HEK293 (cell line): ENCODE results near the gene DPT.

Experiments used
- CTCF ChIA-PET: fragments of 350-600 bp; formaldehyde crosslinking; extraction: SDS; loops from one replicate; lab custom pipeline; 2021; ENCODE audit warnings: antibody characterized with exemption; lab: Yijun Ruan, JAX
- POLR2A ChIA-PET: fragments of 300-600 bp; formaldehyde crosslinking; extraction: SDS; loops from one replicate; lab custom pipeline; 2020; ENCODE audit warnings: antibody characterized with exemption, inconsistent platforms; lab: Yijun Ruan, JAX
- H3K27ac ChIP-seq: fragments of 200-500 bp; sonication (Bioruptor generic); 2 replicates; pipeline ENCODE4 v1.5.1; 2014; ENCODE audit warnings: low read depth, low read length, control low read depth, inconsistent platforms; ENCODE audit errors: extremely low read depth
- H3K36me3 ChIP-seq, 2 experiments: fragments of 200-500 bp in 1 of 2; sonication (Bioruptor generic) in 1 of 2; 1 replicate in 1 of 2; 2 replicates in 1 of 2; pipeline ENCODE4 v1.5.1; 2014 to 2017; ENCODE audit warnings: inconsistent platforms in 2 of 2, low read length in 2 of 2; ENCODE audit not compliant: control insufficient read depth in 2 of 2, insufficient read depth in 1 of 2
- H3K4me1 ChIP-seq: fragments of 200-500 bp; sonication (Bioruptor generic); 2 replicates; pipeline ENCODE4 v1.5.1; 2014; ENCODE audit warnings: mild to moderate bottlenecking, low read length, inconsistent platforms; ENCODE audit not compliant: control insufficient read depth, insufficient read depth
- H3K4me3 ChIP-seq: 2 replicates; pipeline ENCODE4 v1.5.1; 2011; ENCODE audit warnings: low read depth, mild to moderate bottlenecking, control low read depth, low read length, moderate library complexity
- H3K9me3 ChIP-seq: fragments of 200-500 bp; sonication (Bioruptor generic); 2 replicates; pipeline ENCODE4 v1.5.1; 2014; ENCODE audit warnings: low read depth, low read length, inconsistent platforms; ENCODE audit not compliant: control insufficient read depth, insufficient read depth
- OSR2 ChIP-seq: fragments of 450-650 bp; formaldehyde crosslinking; IDR thresholded peaks from 2 replicates; pipeline ENCODE4 v1.5.1; 2016; ENCODE audit warnings: missing biosample characterization, missing genetic modification characterization
- SP7 ChIP-seq: fragments of 450-650 bp; formaldehyde crosslinking; IDR thresholded peaks from 2 replicates; pipeline ENCODE4 v1.5.1; 2016; ENCODE audit warnings: missing biosample characterization, missing genetic modification characterization
- YY1 ChIP-seq: fragments of 450-650 bp; formaldehyde crosslinking; IDR thresholded peaks from 2 replicates; pipeline ENCODE4 v1.5.1; 2018; ENCODE audit warnings: missing biosample characterization, missing genetic modification characterization
- ZBTB17 ChIP-seq: fragments of 450-650 bp; formaldehyde crosslinking; IDR thresholded peaks from 2 replicates; pipeline ENCODE4 v1.5.1; 2016; ENCODE audit warnings: missing biosample characterization, missing genetic modification characterization
- ZBTB8A ChIP-seq: fragments of 450-650 bp; formaldehyde crosslinking; IDR thresholded peaks from 2 replicates; pipeline ENCODE4 v1.5.1; 2016; ENCODE audit warnings: missing biosample characterization, missing genetic modification characterization
- ZFHX2 ChIP-seq: fragments of 450-650 bp; formaldehyde crosslinking; conservative IDR thresholded peaks from 2 replicates; pipeline ENCODE4 v1.5.1; 2016; ENCODE audit warnings: missing biosample characterization, missing genetic modification characterization
- ZNF140 ChIP-seq: fragments of 450-650 bp; formaldehyde crosslinking; IDR thresholded peaks from 2 replicates; pipeline ENCODE4 v1.5.1; 2016; ENCODE audit warnings: missing biosample characterization, missing genetic modification characterization
- ZNF155 ChIP-seq: fragments of 450-650 bp; formaldehyde crosslinking; IDR thresholded peaks from 2 replicates; pipeline ENCODE4 v1.5.1; 2016; ENCODE audit warnings: missing biosample characterization, missing genetic modification characterization
- ZNF37A ChIP-seq: fragments of 450-650 bp; IDR thresholded peaks from 2 replicates; pipeline ENCODE4 v1.5.1; 2018; ENCODE audit warnings: missing biosample characterization, missing genetic modification characterization
- ZNF473 ChIP-seq: fragments of 450-650 bp; formaldehyde crosslinking; IDR thresholded peaks from 2 replicates; pipeline ENCODE4 v1.5.1; 2017; ENCODE audit warnings: missing biosample characterization, missing genetic modification characterization
- ZNF548 ChIP-seq: fragments of 450-650 bp; formaldehyde crosslinking; IDR thresholded peaks from 2 replicates; pipeline ENCODE4 v1.5.1; 2016; ENCODE audit warnings: missing biosample characterization, missing genetic modification characterization
- ZNF561 ChIP-seq: fragments of 450-650 bp; IDR thresholded peaks from 2 replicates; pipeline ENCODE4 v1.5.1; 2018; ENCODE audit warnings: missing biosample characterization, missing genetic modification characterization, borderline replicate concordance
- ZNF610 ChIP-seq: fragments of 450-650 bp; formaldehyde crosslinking; IDR thresholded peaks from 2 replicates; pipeline ENCODE4 v1.5.1; 2016; ENCODE audit warnings: missing biosample characterization, missing genetic modification characterization, borderline replicate concordance
- ZNF701 ChIP-seq: fragments of 450-650 bp; formaldehyde crosslinking; IDR thresholded peaks from 2 replicates; pipeline ENCODE4 v1.5.1; 2016; ENCODE audit warnings: missing biosample characterization, missing genetic modification characterization
- ZNF837 ChIP-seq: fragments of 450-650 bp; formaldehyde crosslinking; IDR thresholded peaks from 2 replicates; pipeline ENCODE4 v1.5.1; 2016; ENCODE audit warnings: missing biosample characterization, missing genetic modification characterization
- TF ChIP-seq, protein P1 (sequence below): fragments of 450-650 bp; formaldehyde crosslinking; IDR thresholded peaks from 2 replicates; pipeline ENCODE4 v1.5.1; 2017; ENCODE audit warnings: missing biosample characterization, missing genetic modification characterization
- TF ChIP-seq, protein P2 (sequence below): fragments of 450-650 bp; formaldehyde crosslinking; IDR thresholded peaks from 2 replicates; pipeline ENCODE4 v1.5.1; 2016; ENCODE audit warnings: missing biosample characterization, missing genetic modification characterization
- TF ChIP-seq, protein P3 (sequence below): fragments of 450-650 bp; IDR thresholded peaks from 2 replicates; pipeline ENCODE4 v1.5.1; 2018; ENCODE audit warnings: missing biosample characterization, missing genetic modification characterization
- TF ChIP-seq, protein P4 (sequence below): fragments of 450-650 bp; formaldehyde crosslinking; IDR thresholded peaks from 2 replicates; pipeline ENCODE4 v1.5.1; 2016; ENCODE audit warnings: missing biosample characterization, missing genetic modification characterization

The DPT gene

DNA sequence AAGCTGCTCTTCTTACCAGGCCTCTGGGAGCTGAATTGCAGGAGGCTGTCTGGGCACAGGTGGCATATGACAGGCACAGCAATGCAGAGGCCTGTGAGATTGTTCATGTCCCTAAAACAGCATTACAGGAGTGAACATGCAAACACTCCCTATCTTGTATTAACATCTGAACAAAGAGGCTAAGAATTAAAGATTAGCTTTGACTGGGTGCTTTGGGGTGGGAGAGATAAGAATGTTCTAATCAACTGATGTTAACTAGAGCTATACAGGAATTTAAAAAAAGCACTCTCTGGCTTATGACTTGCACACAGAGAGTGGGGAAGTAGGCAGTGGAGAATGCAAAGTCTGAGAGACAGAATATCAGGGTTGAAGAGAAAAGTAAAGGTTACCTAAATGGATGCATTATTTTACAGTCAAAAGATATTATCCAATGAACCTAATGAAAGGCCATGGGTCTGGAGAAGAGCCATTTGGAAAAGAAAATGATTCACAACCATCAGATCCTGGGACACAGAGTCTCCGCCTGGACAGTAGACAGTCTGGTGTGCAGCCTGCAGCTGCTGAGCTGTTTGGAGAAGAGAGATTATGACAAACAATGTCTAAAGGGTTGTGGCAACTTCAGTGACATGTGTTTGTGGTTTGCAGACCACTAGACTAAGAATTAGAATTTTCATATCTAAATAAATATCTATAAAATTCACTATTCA lies 20.2 kb downstream of the DPT start:
- ChIA-PET CTCF (interaction anchor here (0.8 to 1.5 kb wide), 3 partner anchors 26 to 106 kb away, joined by 3 to 6 read pairs (median 4); no protein-coding TSS in a partner anchor), POLR2A (interaction anchor here (1.0 to 1.1 kb wide), 2 partner anchors 10 to 399 kb away, joined by 3 read pairs; no protein-coding TSS in a partner anchor)
- Histone ChIP-seq H3K27ac (peak overlapping the region; percentile 59; the same call in 1 of the 2 replicates), H3K4me3 (no peak overlapping the region), H3K4me1 (0 out of 2 replicates have a peak, but pooled peaks cover 3% of the 10 kb centered on the region), H3K9me3 (no peaks in the 10 kb centered on the region), H3K36me3 (no peaks in the 10 kb centered on the region)
- TF ChIP-seq ZNF140, result peak; percentile 32; the same call in 1 of the 2 replicates
- TF ChIP-seq, protein P1, sequence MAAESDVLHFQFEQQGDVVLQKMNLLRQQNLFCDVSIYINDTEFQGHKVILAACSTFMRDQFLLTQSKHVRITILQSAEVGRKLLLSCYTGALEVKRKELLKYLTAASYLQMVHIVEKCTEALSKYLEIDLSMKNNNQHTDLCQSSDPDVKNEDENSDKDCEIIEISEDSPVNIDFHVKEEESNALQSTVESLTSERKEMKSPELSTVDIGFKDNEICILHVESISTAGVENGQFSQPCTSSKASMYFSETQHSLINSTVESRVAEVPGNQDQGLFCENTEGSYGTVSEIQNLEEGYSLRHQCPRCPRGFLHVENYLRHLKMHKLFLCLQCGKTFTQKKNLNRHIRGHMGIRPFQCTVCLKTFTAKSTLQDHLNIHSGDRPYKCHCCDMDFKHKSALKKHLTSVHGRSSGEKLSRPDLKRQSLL, result no peak

DNA sequence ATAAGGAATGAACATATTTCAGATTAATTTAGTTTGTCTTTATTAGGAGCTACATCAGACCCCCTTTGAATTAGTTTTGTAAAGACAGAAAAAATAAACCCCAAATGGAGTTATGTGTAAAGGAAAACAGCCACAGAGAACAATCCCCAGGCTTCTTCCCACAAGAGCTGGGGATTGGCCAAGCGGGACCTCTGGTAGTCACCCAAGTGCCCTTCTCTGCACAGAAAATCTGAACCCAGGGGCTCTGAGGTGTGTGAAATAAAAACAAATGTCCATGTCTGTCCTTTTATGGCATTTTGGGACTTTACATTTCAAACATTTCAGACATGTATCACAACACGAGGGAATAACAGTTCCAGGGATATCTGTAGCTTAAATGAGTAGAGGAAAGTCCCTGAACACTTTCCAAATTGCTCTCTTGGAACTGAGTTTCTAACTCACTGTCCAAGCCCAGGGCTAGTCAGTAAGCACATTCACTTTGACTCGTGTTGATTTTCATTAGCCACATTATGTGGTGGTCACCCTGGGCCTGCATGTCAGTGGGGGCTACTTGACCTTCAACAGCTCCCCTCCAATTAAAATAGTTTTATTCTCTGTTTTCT lies 22.5 kb downstream of the DPT start:
- 0 out of 2 replicates have a peak, but pooled peaks cover 3% of the 10 kb centered on the region for H3K4me1 ChIP-seq
- no peaks in the 10 kb centered on the region for H3K36me3 ChIP-seq
- no peaks in the 10 kb centered on the region for H3K9me3 ChIP-seq
- ChIA-PET POLR2A (no interaction called here), CTCF (interaction anchor here (1.0 to 1.2 kb wide), 2 partner anchors 10 to 364 kb away, joined by 3 to 5 read pairs; no protein-coding TSS in a partner anchor)
- no peak overlapping the region for H3K27ac ChIP-seq
- no peak overlapping the region for H3K4me3 ChIP-seq
- TF ChIP-seq ZBTB8A (tag by site-specific recombination) (no peak), ZBTB17 (tag by site-specific recombination) (no peak), ZNF610 (tag by site-specific recombination) (no peak), ZNF701 (tag by site-specific recombination) (no peak), ZNF37A (tag by site-specific recombination) (no peak), ZNF561 (tag by site-specific recombination) (no peak), SP7 (tag by site-specific recombination) (no peak)
- TF ChIP-seq, protein P2, sequence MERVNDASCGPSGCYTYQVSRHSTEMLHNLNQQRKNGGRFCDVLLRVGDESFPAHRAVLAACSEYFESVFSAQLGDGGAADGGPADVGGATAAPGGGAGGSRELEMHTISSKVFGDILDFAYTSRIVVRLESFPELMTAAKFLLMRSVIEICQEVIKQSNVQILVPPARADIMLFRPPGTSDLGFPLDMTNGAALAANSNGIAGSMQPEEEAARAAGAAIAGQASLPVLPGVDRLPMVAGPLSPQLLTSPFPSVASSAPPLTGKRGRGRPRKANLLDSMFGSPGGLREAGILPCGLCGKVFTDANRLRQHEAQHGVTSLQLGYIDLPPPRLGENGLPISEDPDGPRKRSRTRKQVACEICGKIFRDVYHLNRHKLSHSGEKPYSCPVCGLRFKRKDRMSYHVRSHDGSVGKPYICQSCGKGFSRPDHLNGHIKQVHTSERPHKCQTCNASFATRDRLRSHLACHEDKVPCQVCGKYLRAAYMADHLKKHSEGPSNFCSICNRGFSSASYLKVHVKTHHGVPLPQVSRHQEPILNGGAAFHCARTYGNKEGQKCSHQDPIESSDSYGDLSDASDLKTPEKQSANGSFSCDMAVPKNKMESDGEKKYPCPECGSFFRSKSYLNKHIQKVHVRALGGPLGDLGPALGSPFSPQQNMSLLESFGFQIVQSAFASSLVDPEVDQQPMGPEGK, result no peak

DNA sequence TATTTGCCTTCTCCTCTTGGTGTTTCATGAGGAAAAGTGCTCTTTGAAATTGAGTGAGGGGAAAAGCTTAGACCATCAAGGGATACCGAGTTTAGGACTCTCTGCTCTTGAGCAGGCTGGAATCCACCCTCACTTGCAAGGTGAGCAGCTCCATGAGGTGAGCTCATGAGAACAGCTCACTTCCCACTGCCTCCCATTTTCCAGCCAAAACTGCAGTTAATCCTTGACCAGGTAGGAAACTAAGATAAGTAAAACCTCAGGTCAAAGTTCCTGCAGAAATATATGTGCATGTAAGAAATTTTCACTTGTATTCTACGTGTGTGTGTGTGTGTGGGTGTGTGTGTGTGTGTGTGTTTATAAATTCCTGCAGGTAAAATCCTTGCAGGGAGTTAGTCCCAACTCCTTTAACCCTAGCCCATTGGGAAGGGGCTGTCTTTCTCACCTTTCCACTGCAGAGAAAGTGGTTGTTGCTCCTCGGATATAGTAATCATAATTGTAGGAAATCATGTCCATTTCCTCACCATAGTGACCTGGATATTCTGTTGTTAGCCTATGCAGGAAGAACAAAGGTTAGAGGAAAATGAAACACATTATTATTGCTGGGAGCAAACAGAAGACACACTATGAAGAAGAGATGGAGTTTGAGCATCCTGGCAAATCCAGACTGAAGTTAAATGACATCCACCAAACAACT lies 28.3 kb downstream of the DPT start:
- no peaks in the 10 kb centered on the region for H3K4me1 ChIP-seq
- H3K9me3 ChIP-seq, result no peaks in the 10 kb centered on the region
- TF ChIP-seq ZNF473 (tag by site-specific recombination), result no peak
- TF ChIP-seq, protein P3, sequence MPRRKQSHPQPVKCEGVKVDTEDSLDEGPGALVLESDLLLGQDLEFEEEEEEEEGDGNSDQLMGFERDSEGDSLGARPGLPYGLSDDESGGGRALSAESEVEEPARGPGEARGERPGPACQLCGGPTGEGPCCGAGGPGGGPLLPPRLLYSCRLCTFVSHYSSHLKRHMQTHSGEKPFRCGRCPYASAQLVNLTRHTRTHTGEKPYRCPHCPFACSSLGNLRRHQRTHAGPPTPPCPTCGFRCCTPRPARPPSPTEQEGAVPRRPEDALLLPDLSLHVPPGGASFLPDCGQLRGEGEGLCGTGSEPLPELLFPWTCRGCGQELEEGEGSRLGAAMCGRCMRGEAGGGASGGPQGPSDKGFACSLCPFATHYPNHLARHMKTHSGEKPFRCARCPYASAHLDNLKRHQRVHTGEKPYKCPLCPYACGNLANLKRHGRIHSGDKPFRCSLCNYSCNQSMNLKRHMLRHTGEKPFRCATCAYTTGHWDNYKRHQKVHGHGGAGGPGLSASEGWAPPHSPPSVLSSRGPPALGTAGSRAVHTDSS (tag by site-specific recombination), result no peak
- no peak for TF ChIP-seq ZFHX2 (tag by site-specific recombination)
- TF ChIP-seq ZNF837, result no peak
- no peak for TF ChIP-seq ZNF548 (tag by site-specific recombination)
- TF ChIP-seq YY1 (tag by site-specific recombination), result no peak
- no peak for TF ChIP-seq OSR2
- TF ChIP-seq, protein P4, sequence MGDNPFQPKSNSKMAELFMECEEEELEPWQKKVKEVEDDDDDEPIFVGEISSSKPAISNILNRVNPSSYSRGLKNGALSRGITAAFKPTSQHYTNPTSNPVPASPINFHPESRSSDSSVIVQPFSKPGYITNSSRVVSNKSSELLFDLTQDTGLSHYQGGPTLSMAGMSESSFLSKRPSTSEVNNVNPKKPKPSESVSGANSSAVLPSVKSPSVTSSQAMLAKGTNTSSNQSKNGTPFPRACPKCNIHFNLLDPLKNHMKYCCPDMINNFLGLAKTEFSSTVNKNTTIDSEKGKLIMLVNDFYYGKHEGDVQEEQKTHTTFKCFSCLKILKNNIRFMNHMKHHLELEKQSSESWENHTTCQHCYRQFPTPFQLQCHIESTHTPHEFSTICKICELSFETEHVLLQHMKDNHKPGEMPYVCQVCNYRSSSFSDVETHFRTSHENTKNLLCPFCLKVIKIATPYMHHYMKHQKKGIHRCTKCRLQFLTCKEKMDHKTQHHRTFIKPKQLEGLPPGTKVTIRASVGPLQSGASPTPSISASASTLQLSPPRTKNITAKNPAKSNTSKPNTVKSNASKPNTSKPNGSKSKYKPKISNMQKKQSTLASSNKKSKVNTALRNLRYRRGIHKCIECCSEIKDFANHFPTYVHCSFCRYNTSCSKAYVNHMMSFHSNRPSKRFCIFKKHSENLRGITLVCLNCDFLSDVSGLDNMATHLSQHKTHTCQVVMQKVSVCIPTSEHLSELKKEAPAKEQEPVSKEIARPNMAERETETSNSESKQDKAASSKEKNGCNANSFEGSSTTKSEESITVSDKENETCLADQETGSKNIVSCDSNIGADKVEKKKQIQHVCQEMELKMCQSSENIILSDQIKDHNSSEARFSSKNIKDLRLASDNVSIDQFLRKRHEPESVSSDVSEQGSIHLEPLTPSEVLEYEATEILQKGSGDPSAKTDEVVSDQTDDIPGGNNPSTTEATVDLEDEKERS (tag by site-specific recombination), result no peak
- no peak for TF ChIP-seq ZNF155

More for the DNA sequence above, 28.3 kb downstream of the DPT start:
- Histone ChIP-seq H3K4me3 (no peak overlapping the region), H3K27ac (no peak overlapping the region), H3K36me3 (no peaks in the 10 kb centered on the region)
- CTCF ChIA-PET, result no interaction called here
- POLR2A ChIA-PET, result no interaction called here
